GM10248 (cell line): ENCODE data around the gene ROR2.

Experiments used
- CTCF ChIA-PET: fragments of 300-600 bp; sonication (Branson Sonifier 250); formaldehyde crosslinking; extraction: SDS; loops from one replicate; lab custom pipeline; 2021; ENCODE audit warnings: antibody characterized with exemption; lab: Yijun Ruan, JAX
- POLR2A ChIA-PET: fragments of 350-650 bp; sonication (Branson Sonifier 250); formaldehyde crosslinking; extraction: SDS; loops from one replicate; lab custom pipeline; 2020; ENCODE audit warnings: antibody characterized with exemption; lab: Yijun Ruan, JAX
- DNase-seq: peaks from one replicate; pipeline ENCODE4 v3.0.0; 2012; ENCODE audit errors: extremely low spot score
- TF ChIP-seq, protein P1 (sequence below): IDR thresholded peaks from 2 replicates; pipeline ENCODE4 v1.5.1; 2012; ENCODE audit warnings: mild to moderate bottlenecking, low read depth; ENCODE audit errors: extremely low read depth, missing control alignments, control extremely low read depth

ROR2 gene

DNA sequence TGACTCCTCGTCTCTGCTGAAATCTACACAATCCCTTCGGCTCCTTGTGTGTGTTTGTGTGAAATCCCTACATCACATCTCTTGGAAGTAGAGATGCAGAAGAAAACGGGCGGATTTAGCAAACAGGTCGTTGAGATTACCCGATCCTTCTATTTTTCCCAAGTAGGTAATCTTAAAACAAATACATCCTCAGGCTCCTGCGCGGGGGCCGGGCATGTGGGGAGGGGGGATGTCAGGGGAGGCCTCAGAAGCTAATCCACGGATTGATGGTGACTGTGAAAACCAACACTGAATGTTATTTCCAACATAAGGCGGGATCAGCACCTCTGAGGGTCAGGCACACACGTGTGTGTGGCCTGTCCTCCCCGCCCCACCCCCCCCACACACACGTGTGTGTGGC lies 137.8 kb downstream of the ROR2 start:
- TF ChIP-seq, protein P1, sequence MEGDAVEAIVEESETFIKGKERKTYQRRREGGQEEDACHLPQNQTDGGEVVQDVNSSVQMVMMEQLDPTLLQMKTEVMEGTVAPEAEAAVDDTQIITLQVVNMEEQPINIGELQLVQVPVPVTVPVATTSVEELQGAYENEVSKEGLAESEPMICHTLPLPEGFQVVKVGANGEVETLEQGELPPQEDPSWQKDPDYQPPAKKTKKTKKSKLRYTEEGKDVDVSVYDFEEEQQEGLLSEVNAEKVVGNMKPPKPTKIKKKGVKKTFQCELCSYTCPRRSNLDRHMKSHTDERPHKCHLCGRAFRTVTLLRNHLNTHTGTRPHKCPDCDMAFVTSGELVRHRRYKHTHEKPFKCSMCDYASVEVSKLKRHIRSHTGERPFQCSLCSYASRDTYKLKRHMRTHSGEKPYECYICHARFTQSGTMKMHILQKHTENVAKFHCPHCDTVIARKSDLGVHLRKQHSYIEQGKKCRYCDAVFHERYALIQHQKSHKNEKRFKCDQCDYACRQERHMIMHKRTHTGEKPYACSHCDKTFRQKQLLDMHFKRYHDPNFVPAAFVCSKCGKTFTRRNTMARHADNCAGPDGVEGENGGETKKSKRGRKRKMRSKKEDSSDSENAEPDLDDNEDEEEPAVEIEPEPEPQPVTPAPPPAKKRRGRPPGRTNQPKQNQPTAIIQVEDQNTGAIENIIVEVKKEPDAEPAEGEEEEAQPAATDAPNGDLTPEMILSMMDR = no peak
- ChIA-PET CTCF (no interaction called here), POLR2A (no interaction called here)
- no peak for DNase-seq

DNA sequence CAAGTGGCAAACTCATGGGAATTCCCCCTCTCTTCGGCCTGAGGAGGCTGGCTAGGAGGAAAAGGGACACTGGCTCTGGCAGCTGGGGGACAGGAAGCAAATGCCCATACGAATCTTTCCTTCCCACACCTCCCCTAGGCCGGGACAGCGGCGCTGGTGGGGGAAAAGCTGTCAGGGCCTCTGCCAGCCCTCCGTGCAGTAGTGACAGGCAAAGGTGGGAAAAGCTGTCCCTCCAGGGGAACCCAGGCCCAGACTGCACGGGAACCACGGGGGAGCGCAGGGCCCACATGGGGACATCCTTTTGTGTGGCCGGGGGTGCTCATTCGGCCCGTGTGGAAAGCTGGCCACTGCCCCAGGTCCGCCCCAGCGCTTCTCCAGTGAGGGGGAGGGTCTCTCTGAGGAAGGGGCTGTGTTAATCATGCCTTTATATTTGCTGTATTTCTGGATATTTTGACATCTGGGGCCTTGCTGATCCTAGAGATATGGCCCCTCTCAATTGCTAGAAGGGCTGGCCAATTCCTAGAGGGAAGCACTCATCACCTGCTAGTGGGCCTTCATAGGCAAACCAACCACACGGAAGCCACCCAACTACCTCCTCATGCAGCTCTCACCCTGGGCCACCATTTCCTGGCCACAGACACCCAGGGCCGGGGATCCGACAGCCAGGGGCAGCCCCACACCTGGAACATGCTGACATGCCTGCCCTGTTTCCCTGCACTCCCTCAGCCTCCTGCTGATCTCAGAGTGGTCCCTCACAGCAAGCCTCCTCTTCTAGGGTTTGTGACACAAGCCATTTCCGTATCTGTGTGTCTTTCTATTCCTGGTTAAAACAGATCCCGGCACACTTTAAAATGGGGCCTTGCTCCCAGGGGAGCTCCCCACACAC lies 138.8 kb downstream of the ROR2 start:
- no peak for DNase-seq
- TF ChIP-seq, protein P1 = no peak
- ChIA-PET CTCF (no interaction called here), POLR2A (no interaction called here)

DNA sequence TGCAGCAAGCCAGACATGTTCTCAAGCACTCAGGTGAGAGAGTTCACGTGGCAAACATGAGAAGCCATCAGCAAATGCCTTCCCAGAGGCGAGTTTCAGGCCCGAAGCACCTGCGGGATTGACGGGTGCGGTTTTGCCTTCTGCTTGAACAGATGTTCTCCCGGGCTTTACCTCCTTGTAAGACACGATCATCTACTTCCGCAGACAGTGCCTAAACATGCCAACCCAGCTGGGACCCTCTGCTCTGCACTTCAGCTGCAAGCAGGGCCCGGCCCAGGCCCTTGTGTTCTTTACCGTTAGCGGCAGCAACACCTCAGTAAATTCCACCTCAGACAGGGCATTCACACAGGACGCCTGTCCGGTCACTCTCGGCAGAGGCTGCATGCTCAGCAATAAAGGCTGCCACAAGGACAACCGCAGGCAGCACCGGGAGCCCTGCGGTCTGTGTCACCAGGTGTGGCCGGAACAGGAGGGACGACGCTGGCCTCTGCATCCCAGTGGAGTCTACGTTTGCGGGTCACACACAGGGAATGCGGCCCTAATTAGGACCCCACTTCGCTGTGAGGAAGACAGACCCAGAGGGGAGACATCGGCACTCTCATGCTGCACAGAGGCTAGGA lies 139.6 kb downstream of the ROR2 start:
- ChIA-PET CTCF (no interaction called here), POLR2A (no interaction called here)
- TF ChIP-seq, protein P1 = no peak
- no peak for DNase-seq

DNA sequence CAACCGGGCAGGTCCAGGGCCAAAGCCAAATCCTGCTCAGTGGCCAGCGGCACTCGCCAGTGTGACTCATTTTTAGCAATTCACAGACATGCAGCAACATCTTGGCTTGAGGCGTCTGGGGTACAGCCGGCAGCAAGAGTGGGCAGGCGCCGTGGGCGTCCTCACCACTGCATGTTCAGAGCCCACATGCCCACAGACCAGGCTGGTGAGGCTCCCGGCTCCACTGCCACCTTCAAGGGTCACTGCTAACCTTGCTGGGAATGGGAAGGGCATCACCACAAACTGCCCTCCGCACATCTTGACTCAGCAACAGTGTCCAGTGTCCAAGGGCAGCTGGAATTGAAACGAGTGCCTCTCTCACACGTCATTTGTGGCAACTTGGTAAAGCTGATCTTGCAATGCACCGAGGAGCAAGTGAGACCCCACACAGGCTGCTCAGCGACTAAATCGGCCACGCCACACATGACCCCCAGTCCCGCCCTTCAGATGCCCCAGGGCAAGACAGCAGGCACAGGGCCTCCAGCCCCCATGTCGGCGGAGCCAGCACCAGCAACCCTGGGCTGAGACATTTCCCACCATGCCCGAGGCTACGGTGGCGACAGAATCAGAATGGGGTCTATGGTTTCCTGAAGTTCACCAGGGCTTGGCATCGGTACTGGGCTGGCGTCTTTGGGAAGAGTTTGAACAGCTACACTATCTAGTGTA lies 140.3 kb downstream of the ROR2 start:
- ChIA-PET CTCF (no interaction called here), POLR2A (no interaction called here)
- TF ChIP-seq, protein P1 = no peak
- no peak for DNase-seq

DNA sequence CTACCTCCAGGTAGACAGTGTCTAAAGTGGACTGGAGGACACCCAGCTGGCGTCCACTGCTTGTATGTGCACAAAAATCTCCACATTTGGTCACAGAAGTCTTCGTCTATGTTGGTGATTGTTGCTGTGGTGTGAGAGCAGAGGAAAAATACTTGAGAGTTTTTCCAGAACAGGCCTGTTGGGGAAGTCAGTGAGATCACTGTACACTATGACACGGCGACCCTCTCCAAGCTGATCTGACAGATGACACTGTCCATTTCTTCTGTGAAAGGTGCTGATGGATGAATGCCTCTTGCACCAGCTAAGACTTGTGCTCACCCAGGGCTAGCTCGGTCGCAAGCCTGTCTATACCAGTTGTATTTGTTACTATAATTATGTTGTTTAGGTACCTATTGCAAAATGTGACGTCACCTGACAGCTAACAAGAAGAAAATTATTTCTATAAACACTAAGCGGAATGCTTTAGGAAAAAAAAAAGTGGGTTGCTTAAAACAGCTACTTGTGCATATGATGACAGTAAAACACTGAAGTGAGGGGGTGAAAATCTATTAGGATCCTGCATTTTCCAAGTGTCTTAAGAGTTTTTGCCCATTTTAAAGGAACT lies 142.3 kb downstream of the ROR2 start:
- POLR2A ChIA-PET = no interaction called here
- DNase-seq = no peak
- TF ChIP-seq, protein P1 = no peak
- CTCF ChIA-PET = interaction anchor here (1.3 kb wide), 1 partner anchor 17 kb away, joined by 4 read pairs; no protein-coding TSS in a partner anchor

DNA sequence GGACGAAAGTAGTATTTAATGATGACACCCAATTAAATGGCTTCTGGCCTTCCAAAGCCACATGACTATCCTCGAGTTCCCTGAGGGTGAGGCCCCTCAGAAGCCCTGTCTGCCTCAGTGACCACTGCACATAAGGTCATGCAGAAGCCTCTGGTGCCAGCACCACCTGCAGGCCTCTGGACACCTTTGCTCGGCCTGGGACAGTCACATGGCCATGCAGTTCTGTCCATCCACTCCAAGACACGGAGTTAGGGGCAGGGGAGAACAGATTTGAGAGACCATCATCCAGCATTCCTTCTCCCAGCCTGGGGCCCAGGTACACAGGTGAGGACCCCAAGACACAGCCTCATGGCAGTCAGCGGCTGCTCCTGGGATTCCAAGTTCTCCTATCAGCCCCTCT lies 145.0 kb downstream of the ROR2 start:
- CTCF ChIA-PET = interaction anchor here (1.0 kb wide), 1 partner anchor 10 kb away, joined by 3 read pairs; no protein-coding TSS in a partner anchor
- no peak for DNase-seq
- POLR2A ChIA-PET = no interaction called here
- TF ChIP-seq, protein P1 = no peak
